ENCODE measurements around the gene ATP9B.
"Not testable (repeated sequence)": the region's sequence is repeated elsewhere in the genome, so short reads cannot be mapped to it uniquely, and the experiment has no call there.

The ATP9B gene

DNA sequence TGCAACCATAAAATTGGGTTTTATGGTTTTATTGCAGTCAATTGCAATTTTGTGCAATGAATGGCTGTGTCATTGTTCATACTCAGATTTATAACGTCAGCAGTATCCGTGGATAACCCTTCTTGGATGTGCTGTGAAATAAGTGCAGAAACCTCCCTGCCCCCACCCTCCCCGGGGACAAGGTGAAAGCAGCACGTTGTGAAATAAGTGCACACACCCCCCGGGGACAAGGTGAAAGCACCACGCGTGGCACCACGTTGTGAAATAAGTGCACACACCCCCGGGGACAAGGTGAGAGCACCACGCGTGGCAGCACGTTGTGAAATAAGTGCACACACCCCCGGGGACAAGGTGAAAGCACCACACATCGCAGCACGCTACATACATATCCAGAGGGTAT lies 232.9 kb downstream of the ATP9B start:
- DNase-seq: no peak

GRCh38 chr18:79305911-79306310 lies 236.7 kb downstream of the ATP9B start:
- no peak for DNase-seq

DNA sequence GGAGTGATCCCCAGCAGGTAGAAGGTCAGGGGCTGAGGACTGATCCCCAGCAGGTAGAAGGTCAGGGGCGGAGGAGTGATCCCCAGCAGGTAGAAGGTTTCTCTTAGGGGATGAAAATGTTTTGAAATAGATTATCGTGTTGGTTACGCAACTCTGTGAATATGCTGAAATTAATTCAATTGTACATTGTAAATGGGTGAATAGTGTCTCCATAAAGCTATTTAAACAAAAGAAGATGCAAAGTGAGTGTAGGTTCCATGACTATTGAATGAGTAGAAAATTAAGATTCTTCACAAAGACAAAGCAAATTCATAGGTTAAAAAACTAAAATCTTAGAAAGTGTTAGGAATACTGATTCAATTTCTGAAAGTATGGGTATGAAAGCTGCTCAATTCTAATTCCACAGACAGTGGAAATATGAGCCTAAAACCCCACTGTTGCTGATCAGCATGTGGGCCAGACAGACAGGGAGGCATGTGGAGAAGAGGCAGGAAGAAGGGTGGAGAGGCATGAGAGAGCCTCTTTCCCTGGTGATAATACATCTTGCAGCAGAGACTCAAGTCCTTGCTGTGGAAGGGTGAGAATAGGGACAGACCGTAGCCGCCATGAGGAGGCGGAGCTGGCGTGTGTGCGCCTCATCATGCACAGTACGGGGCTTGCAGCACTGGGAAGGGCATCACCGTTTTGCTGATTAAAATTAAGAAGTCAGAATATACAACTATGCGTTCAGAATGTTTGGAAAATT lies 240.6 kb downstream of the ATP9B start:
- no peak for DNase-seq

- DNase-seq: no peak
Observed at GRCh38 chr18:79314838-79315388, 245.7 kb downstream of the ATP9B start.

GRCh38 chr18:79315596-79315995 lies 246.4 kb downstream of the ATP9B start:
- DNase-seq: no peak

GRCh38 chr18:79317703-79318102 lies 248.5 kb downstream of the ATP9B start:
- no peak for DNase-seq

GRCh38 chr18:79318142-79318673 lies 249.0 kb downstream of the ATP9B start:
- no peak for DNase-seq

- no peak for DNase-seq
Observed at GRCh38 chr18:79320216-79320850, 251.1 kb downstream of the ATP9B start.

GRCh38 chr18:79321625-79322405 lies 252.6 kb downstream of the ATP9B start:
- DNase-seq: no peak

GRCh38 chr18:79322441-79322840 lies 253.2 kb downstream of the ATP9B start:
- DNase-seq: no peak

DNA sequence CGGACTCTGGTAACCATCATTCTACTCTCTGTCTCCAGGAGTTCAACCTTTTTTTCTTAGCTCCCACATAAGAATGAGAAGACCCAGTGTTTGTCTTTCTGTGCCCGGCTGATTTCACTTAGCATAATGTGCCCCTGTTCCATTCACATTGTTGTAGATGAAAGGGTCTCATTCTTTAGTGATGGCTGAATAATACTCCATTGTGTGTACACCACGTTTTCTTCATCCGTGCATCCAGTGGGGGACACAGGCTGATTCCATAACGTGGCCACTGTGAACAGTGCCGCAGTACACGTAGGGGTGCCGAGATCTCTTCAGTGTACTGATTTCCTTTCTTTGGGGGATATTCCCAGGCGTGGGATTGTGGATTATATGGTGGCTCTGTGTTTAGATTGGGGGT lies 254.3 kb downstream of the ATP9B start:
- no peak for DNase-seq

DNA sequence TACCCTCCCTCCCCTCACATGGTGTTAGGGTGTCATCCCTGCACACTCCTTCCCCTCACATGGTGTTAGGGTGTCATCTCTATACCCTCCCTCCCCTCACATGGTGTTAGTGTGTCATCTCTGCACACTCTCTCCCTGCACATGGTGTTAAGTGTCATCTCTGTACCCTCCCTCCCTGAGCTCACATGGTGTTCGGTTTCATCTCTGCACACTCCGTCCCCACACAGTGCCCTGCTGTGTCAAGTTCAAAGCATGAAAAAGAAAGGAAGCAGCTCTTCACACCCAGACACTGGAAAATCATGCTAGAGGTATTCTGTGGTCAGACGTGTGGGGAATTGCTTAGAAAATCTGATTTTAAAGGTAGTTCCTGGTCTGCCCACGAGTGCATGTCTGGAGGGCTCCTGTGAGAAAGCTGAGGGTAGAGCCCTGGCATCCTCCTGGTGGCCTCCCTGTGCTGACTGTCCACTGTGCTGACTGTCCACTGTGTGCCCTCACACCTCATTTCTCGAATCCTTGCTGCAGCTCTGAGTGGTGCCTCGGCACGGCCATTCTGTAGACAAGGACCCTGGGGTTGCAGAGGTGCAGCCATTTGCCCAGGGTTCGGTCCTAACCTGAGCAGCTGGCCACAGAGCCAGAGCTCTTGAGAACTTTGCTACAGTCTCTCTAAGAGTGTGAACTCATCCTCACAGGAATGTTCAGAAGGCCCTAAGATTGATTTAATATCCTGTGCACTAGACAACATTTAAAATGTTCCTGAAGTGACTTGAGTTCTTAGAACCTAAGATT lies 257.4 kb downstream of the ATP9B start:
- no peak for DNase-seq

DNA sequence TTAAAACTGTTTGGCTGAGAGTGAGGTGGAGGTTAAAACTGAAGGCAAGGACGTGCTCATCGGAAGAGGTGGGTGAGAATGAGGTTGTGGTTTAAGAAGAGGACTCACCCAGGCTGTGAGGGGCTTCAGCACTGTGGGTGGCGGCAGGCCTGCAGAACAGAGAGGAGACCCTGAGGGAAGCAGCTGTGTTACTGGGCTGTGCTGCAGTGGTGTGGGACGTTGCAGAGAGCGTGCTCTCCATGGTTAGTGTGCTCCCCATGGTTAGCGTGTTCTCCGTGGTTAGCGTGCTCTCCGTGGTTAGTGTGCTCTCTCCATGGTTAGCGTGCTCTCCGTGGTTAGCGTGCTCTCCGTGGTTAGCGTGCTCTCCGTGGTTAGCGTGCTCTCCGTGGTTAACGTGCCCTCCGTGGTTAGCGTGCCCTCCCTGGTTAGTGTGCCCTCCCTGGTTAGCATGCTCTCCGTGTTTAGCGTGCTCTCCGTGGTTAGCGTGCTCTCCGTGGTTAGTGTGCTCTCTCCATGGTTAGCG lies 258.1 kb downstream of the ATP9B start:
- no peak for DNase-seq

GRCh38 chr18:79327915-79328314 lies 258.7 kb downstream of the ATP9B start:
- DNase-seq: not testable (repeated sequence)

- no peak for DNase-seq
Observed at GRCh38 chr18:79328887-79329286, 259.7 kb downstream of the ATP9B start.

- DNase-seq: no peak
Observed at GRCh38 chr18:79329786-79330185, 260.6 kb downstream of the ATP9B start.

GRCh38 chr18:79332646-79333045 lies 263.5 kb downstream of the ATP9B start:
- no peak for DNase-seq

DNA sequence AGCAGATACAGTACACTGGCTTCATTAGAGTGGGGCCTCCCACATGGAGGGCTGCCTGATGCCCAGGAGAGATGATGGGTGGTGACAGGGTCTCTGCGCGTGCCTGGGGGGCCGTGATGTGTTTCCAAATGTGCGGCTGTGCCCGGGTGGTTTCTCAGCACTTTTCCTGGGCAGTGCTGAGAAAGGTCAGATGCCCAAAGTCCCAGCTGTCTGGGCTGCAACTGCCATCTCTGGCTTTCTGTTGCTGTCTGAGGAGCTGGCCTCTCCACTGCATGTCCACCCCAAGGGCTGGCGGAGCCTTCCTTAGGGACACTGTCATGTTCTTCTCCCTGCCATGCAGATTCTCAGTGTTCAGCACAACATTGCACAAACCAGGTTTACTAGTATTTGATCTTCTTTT lies 263.9 kb downstream of the ATP9B start:
- no peak for DNase-seq

- no peak for DNase-seq
Observed at GRCh38 chr18:79334496-79335233, 265.5 kb downstream of the ATP9B start.

GRCh38 chr18:79335833-79336360 lies 266.7 kb downstream of the ATP9B start:
- no peak for DNase-seq

- no peak for DNase-seq
Observed at GRCh38 chr18:79336556-79337142, 267.5 kb downstream of the ATP9B start.
